DMS 273 (cell line): Measurements from ENCODE around the gene DENND1A.

ENCODE experiments used
- DNase-seq: peaks from one replicate; lab custom pipeline; 2025; ENCODE audit not compliant: unreplicated experiment; lab: John Stamatoyannopoulos, UW

The DENND1A gene

GRCh38 chr9:123350590-123351310, 579.2 kb downstream of the DENND1A start:
- DNase-seq, result peak; percentile 45

GRCh38 chr9:123349691-123350480, 580.0 kb downstream of the DENND1A start:
- DNase-seq, result peak; percentile 84

GRCh38 chr9:123349033-123349432, 580.9 kb downstream of the DENND1A start:
- no peak for DNase-seq

- peak; percentile 34 for DNase-seq
These were observed 581.5 kb downstream of the DENND1A start for GRCh38 chr9:123348317-123348992.

- DNase-seq, result peak; percentile 45
These were observed 582.5 kb downstream of the DENND1A start for GRCh38 chr9:123347289-123348060.

GRCh38 chr9:123346826-123347225, 583.1 kb downstream of the DENND1A start:
- no peak for DNase-seq

- DNase-seq, result peak; percentile 27
These were observed 583.9 kb downstream of the DENND1A start for GRCh38 chr9:123346026-123346425.

GRCh38 chr9:123345567-123345955, 584.4 kb downstream of the DENND1A start:
- peak; percentile 53 for DNase-seq

- DNase-seq, result no peak
These were observed 585.6 kb downstream of the DENND1A start for GRCh38 chr9:123344192-123344949.

GRCh38 chr9:123343443-123344191, 586.3 kb downstream of the DENND1A start:
- no peak for DNase-seq

- no peak for DNase-seq
These were observed 587.7 kb downstream of the DENND1A start for GRCh38 chr9:123342247-123342646.

- DNase-seq, result no peak
These were observed 588.1 kb downstream of the DENND1A start for GRCh38 chr9:123341816-123342215.

- peak; percentile 33 for DNase-seq
These were observed 590.0 kb downstream of the DENND1A start for GRCh38 chr9:123339666-123340510.

- no peak for DNase-seq
These were observed 590.9 kb downstream of the DENND1A start for GRCh38 chr9:123338710-123339665.

GRCh38 chr9:123337971-123338370, 592.0 kb downstream of the DENND1A start:
- no peak for DNase-seq

- DNase-seq, result no peak
These were observed 593.0 kb downstream of the DENND1A start for GRCh38 chr9:123336959-123337358.

- DNase-seq, result no peak
These were observed 593.5 kb downstream of the DENND1A start for GRCh38 chr9:123336449-123336848.

GRCh38 chr9:123335986-123336329, 594.0 kb downstream of the DENND1A start:
- no peak for DNase-seq
